HG02759 (cell line): Measurements from ENCODE around the gene NEK6.

Source experiments
- ATAC-seq: cut with Tn5 transposase; IDR thresholded peaks from one replicate; pipeline ENCODE4 v1.9.1; 2021; ENCODE audit warnings: mild to moderate bottlenecking, moderate library complexity; ENCODE audit not compliant: unreplicated experiment

The NEK6 gene

GRCh38 chr9:124257844-124258606 is at the start of gene NEK6:
TSS of gene NEK6 (plus strand) at chr9:124257949. CDS start at chr9:124301965, 44,016 bp downstream.
- peak; percentile 34 for ATAC-seq

- no peak for ATAC-seq
Observed at GRCh38 chr9:124208571-124208970, 49.2 kb upstream of the NEK6 start.

- ATAC-seq, result no peak
Observed at GRCh38 chr9:124209279-124209678, 48.5 kb upstream of the NEK6 start.

- no peak for ATAC-seq
Observed at GRCh38 chr9:124209774-124210173, 48.0 kb upstream of the NEK6 start.

GRCh38 chr9:124210697-124211096 is 47.1 kb upstream of the NEK6 start:
- peak; percentile 70 for ATAC-seq

GRCh38 chr9:124212381-124213050 is 45.2 kb upstream of the NEK6 start:
- ATAC-seq, result no peak

- ATAC-seq, result no peak
Observed at GRCh38 chr9:124213396-124213795, 44.4 kb upstream of the NEK6 start.

- ATAC-seq, result no peak
Observed at GRCh38 chr9:124214116-124214515, 43.6 kb upstream of the NEK6 start.

GRCh38 chr9:124214596-124215367 is 43.0 kb upstream of the NEK6 start:
- ATAC-seq, result no peak

GRCh38 chr9:124215368-124215910 is 42.3 kb upstream of the NEK6 start:
- ATAC-seq, result no peak

- ATAC-seq, result no peak
Observed at GRCh38 chr9:124215956-124216355, 41.8 kb upstream of the NEK6 start.

GRCh38 chr9:124216474-124217176 is 41.1 kb upstream of the NEK6 start:
- no peak for ATAC-seq

- ATAC-seq, result peak; percentile 28
Observed at GRCh38 chr9:124217836-124218437, 39.8 kb upstream of the NEK6 start.

GRCh38 chr9:124218438-124218982 is 39.2 kb upstream of the NEK6 start:
- ATAC-seq, result peak; percentile 68

- ATAC-seq, result peak; percentile 22
Observed at GRCh38 chr9:124218987-124219461, 38.7 kb upstream of the NEK6 start.

GRCh38 chr9:124220946-124221451 is 36.8 kb upstream of the NEK6 start:
- no peak for ATAC-seq

GRCh38 chr9:124221676-124222075 is 36.1 kb upstream of the NEK6 start:
- no peak for ATAC-seq

- no peak for ATAC-seq
Observed at GRCh38 chr9:124222109-124222508, 35.6 kb upstream of the NEK6 start.

GRCh38 chr9:124222918-124223720 is 34.6 kb upstream of the NEK6 start:
- no peak for ATAC-seq
